NB4 (cell line): ENCODE data around the gene COX17.

Experiments used
- DNase-seq: peaks from one replicate; pipeline ENCODE4 v3.0.0; 2010; ENCODE audit warnings: low read depth
- H3K4me3 ChIP-seq: one replicate; pipeline ENCODE4 v1.5.1; 2011; ENCODE audit warnings: mild to moderate bottlenecking, low read depth, low read length, moderate library complexity
- CTCF ChIP-seq: IDR thresholded peaks from one replicate; pipeline ENCODE4 v1.5.1; 2012; ENCODE audit warnings: low read depth, low read length
- MYC ChIP-seq: IDR thresholded peaks from 2 replicates; pipeline ENCODE4 v1.6.1; 2011; ENCODE audit warnings: low read depth, low read length
- POLR2A ChIP-seq: IDR thresholded peaks from 2 replicates; pipeline ENCODE4 v1.6.1; 2011; ENCODE audit warnings: mild to moderate bottlenecking; ENCODE audit not compliant: insufficient read length; ENCODE audit errors: extremely low read depth
- TF ChIP-seq, protein P1 (sequence below): IDR thresholded peaks from 2 replicates; pipeline ENCODE4 v1.6.1; 2011; ENCODE audit warnings: low read depth, low read length

COX17 gene

DNA sequence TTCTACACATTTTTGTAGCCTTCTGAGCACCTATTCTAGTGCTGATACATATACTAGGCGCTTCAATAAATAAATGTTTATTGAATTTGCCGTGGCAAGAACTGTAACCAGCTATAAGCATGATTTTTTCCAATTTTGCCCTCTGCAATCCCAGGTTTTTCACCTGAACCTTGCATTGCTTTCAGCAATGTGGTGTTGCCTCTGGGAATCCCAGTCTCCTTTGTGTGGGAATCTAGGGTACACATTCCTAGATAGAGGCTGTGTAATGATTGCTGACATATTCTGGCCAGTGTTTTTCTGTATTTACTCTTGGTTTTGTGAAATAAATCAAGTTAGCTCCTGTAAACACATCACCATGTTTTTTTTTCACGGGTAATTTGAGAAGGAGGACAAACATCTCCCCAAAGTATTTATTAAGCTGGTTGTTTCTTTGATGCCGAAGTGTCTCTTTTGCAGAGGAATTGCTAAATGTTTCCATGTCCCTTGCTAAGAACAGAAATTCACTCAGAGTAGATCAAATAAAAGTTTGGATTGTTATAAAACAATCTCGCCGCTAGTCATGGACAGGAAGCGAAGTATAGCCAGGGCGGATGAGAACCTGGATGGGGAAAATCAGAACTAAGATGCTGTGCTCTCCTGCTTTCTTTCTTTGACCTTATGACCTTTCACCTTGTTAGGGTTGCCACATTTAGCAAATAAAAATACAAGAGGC lies 26.8 kb upstream of the COX17 start:
- DNase-seq: no peak
- TF ChIP-seq, protein P1, sequence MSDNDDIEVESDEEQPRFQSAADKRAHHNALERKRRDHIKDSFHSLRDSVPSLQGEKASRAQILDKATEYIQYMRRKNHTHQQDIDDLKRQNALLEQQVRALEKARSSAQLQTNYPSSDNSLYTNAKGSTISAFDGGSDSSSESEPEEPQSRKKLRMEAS: no peak
- TF ChIP-seq CTCF (no peak), MYC (no peak)
- no peak overlapping the region for H3K4me3 ChIP-seq

- no peak for DNase-seq
- H3K4me3 ChIP-seq: no peak within 1 kb of the TSS
- no peak for TF ChIP-seq POLR2A
- TF ChIP-seq, protein P1: no peak
- no peak for TF ChIP-seq CTCF
- TF ChIP-seq MYC: no peak
Observed at GRCh38 chr3:119702530-119703527, 25.6 kb upstream of the COX17 start, which contains the start of gene CFAP91. Gene CFAP91 (plus strand): TSS chr3:119703022. CDS start chr3:119703099, 77 bp downstream.

DNA sequence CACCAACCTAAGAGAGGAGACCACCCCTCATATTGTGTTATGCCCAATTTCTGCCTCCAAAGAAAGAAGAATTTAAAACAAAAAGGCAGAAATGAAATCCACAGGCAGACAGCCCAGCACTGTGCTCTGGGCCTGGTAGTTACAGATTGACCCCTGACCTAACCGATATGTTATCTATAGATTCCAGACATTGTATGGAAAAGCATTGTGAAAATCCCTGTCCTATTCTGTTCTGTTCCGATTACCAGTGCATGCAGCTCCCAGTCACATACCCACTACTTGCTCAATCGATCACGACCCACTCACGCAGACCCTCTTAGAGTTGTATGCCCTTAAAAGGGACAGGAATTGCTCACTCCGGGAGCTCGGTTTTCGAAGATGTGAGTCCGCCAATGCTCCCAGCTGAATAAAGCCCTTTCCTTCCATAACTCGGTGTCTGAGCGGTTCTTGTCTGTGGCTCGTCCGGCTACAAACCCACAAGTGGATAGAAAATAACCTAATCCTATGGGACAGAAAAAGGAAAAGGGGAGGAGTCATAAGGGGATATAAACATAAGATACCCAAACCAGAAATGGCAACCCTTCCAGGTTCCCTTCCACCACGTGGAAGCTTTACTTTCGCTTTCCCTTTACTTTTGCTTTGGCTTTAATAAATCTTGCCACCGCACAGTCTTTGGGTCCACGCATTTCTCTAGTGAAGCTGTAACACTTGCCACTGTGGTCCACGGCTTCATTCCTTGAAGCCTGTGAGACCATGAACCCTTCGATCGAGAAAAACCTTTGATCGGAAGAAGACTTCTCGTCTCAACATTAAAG lies 23.9 kb upstream of the COX17 start:
- no peak for DNase-seq
- TF ChIP-seq POLR2A: no peak
- no peak for TF ChIP-seq CTCF
- TF ChIP-seq, protein P1: no peak
- TF ChIP-seq MYC: no peak
- no peak overlapping the region for H3K4me3 ChIP-seq

GRCh38 chr3:119700269-119700919 lies 23.2 kb upstream of the COX17 start:
- no peak overlapping the region for H3K4me3 ChIP-seq
- DNase-seq: peak; percentile 47
- TF ChIP-seq MYC: no peak

DNA sequence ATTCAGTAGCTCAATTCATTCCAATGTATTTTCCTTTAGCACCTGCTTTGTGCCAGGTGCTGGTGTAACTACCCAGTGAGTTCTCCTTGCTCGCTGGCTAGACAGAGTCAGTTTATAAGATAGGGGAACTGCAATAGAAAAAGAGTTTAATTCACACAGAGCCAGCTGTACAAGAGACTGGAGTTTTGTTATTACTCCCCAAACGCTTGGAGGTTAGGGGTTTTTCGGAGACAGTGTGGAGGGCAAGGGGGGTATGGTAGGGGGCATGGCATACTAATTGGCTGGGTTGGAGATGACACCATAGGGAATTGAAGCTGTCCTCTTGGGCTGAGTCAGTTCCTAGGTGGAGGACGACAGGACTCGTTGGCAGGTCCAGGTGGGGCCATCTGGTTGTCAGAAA lies 20.2 kb upstream of the COX17 start:
- TF ChIP-seq CTCF: no peak
- TF ChIP-seq, protein P1: no peak
- no peak for TF ChIP-seq POLR2A
- TF ChIP-seq MYC: no peak
- no peak overlapping the region for H3K4me3 ChIP-seq

More for the DNA sequence above, 20.2 kb upstream of the COX17 start:
- no peak for DNase-seq
